Measurements from ENCODE around the gene TSPAN12.

- no peak for TF ChIP-seq CTCF (optimal IDR thresholded peaks at IDR 0.05 in 1 of 3, IDR thresholded peaks at IDR 0.05 in 1 of 3, conservative IDR thresholded peaks at IDR 0.05 in 1 of 3; ENCODE audit: extremely low read depth in 1 of 3, insufficient read depth in 2 of 3, low read length in 3 of 3)
- TF ChIP-seq EZH2 (IDR thresholded peaks at IDR 0.05; ENCODE audit: low read length), result no peak
Measured at GRCh38 chr7:120856198-120856597, 1.7 kb downstream of the TSPAN12 start.
